ENCODE data around the gene SNF8.
A peak's percentile ranks its signal among the peaks of the same experiment; 100 is the strongest.

SNF8 gene

DNA sequence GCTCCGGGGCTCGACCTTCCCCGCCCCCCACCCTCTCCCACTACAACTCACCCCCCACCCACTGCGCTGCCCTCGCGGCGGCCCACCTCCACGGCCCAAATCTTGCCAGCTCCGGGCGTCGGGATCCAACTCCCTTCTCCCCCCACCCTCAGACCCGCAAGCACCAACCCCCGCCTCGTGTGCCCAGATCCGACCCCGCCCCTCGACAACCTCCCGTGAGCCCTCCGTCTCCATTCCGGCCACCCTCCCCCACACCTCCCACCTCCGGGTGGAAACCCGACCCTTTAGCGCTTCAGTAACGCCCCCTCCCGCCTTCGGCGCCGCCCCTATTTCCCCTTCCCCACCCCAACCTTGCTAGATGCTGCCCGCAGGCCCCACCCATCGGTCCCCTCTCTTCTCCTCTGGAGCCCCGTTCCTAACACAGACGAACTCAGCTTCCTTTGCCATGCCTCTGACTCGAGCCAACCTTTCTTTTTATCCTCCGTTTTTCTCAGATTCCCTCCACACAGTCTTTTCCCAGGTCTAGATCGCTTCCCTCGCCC is 35.7 kb downstream of the SNF8 start:
- no peaks in the 10 kb centered on the region for H3K9me3 ChIP-seq (ENCODE audit: control insufficient read depth, low read length)
- peaks cover 10% of the 10 kb centered on the region for H3K79me2 ChIP-seq
- H3K36me3 ChIP-seq (ENCODE audit: control insufficient read depth, insufficient read depth, low read length) = no peaks in the 10 kb centered on the region
- H3K4me3 ChIP-seq (ENCODE audit: low read depth, low read length) = peak overlapping the region; percentile 69
- H3K27me3 ChIP-seq (ENCODE audit: control insufficient read depth, insufficient read depth, low read length) = no peaks in the 10 kb centered on the region
- no peak overlapping the region for H3K9ac ChIP-seq
- peak overlapping the region; percentile 71 for H3K27ac ChIP-seq
- H2AFZ ChIP-seq = peak overlapping the region; percentile 91
- H3K4me1 ChIP-seq = peaks cover 9% of the 10 kb centered on the region
- peak overlapping the region; percentile 70 for H3K4me2 ChIP-seq (ENCODE audit: low read length)
- TF ChIP-seq, protein P1, sequence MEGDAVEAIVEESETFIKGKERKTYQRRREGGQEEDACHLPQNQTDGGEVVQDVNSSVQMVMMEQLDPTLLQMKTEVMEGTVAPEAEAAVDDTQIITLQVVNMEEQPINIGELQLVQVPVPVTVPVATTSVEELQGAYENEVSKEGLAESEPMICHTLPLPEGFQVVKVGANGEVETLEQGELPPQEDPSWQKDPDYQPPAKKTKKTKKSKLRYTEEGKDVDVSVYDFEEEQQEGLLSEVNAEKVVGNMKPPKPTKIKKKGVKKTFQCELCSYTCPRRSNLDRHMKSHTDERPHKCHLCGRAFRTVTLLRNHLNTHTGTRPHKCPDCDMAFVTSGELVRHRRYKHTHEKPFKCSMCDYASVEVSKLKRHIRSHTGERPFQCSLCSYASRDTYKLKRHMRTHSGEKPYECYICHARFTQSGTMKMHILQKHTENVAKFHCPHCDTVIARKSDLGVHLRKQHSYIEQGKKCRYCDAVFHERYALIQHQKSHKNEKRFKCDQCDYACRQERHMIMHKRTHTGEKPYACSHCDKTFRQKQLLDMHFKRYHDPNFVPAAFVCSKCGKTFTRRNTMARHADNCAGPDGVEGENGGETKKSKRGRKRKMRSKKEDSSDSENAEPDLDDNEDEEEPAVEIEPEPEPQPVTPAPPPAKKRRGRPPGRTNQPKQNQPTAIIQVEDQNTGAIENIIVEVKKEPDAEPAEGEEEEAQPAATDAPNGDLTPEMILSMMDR (IDR thresholded peaks at IDR 0.05) = no peak

DNA sequence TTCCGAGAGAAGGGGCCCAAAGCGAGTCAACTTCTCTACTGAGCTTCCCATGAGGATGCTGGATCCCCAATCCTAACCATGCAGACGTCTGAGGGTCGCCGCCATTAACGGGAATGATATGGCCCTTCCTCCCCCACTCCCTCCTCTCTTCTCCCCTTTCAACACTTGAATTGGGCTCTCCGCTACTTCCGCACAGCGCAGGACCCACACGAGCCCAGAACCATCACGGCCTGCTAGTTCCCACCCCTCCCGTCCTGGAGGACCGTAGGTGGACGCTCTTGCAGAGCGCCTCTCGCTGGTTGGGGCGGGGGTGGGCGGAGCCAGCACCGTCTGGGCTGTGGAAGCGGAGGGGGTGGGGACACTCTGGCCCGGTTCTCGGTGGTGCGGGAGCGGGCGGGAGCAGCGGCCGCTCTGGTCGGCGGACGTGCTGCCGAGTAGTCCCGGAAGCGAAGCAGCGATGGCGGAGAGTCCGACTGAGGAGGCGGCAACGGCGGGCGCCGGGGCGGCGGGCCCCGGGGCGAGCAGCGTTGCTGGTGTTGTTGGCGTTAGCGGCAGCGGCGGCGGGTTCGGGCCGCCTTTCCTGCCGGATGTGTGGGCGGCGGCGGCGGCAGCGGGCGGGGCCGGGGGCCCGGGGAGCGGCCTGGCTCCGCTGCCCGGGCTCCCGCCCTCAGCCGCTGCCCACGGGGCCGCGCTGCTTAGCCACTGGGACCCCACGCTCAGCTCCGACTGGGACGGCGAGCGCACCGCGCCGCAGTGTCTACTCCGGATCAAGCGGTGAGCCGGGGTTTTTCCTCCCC is 36.4 kb downstream of the SNF8 start, which contains the start of gene UBE2Z:
TSS of gene UBE2Z (plus strand) at position 361 of the 797 bp plus-strand sequence. CDS start at position 458, 97 bp downstream.
- Histone ChIP-seq H3K36me3 (ENCODE audit: control insufficient read depth, insufficient read depth, low read length) (no peaks in the 10 kb centered on the region), H3K4me3 (ENCODE audit: low read depth, low read length) (peak within 1 kb of the TSS; percentile 69), H3K4me2 (ENCODE audit: low read length) (peak within 1 kb of the TSS; percentile 75), H3K27ac (peak within 1 kb of the TSS; percentile 71), H3K9me3 (ENCODE audit: control insufficient read depth, low read length) (no peaks in the 10 kb centered on the region), H3K4me1 (peaks cover 9% of the 10 kb centered on the region), H3K79me2 (peaks cover 7% of the 10 kb centered on the region), H3K9ac (no peak within 1 kb of the TSS), H2AFZ (peak within 1 kb of the TSS; percentile 91), H3K27me3 (ENCODE audit: control insufficient read depth, insufficient read depth, low read length) (no peaks in the 10 kb centered on the region)
- TF ChIP-seq, protein P1 (IDR thresholded peaks at IDR 0.05) = peak; percentile 18

DNA sequence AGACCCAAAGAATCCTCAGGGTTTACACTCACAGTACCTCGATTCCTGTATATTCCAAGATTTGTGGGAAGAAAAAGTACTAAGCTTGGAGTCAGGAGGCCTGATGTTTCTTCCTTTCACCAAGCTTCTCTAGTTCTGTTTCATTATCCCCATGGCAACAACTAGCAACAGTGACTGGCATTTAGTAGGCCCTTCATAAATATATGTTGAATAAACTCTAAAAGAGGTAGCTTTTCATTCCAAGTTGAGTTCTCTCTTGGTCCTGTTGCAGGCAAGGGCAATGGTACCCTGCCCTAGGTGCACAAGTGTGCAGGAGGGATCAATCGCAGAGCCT is 37.0 kb downstream of the SNF8 start:
- no peaks in the 10 kb centered on the region for H3K9me3 ChIP-seq (ENCODE audit: control insufficient read depth, low read length)
- H3K27me3 ChIP-seq (ENCODE audit: control insufficient read depth, insufficient read depth, low read length) = no peaks in the 10 kb centered on the region
- peak overlapping the region; percentile 91 for H2AFZ ChIP-seq
- H3K4me3 ChIP-seq (ENCODE audit: low read depth, low read length) = peak overlapping the region; percentile 69
- peak overlapping the region; percentile 71 for H3K27ac ChIP-seq
- H3K4me1 ChIP-seq = peaks cover 9% of the 10 kb centered on the region
- H3K4me2 ChIP-seq (ENCODE audit: low read length) = peak overlapping the region; percentile 75
- H3K36me3 ChIP-seq (ENCODE audit: control insufficient read depth, insufficient read depth, low read length) = no peaks in the 10 kb centered on the region
- TF ChIP-seq, protein P1 (IDR thresholded peaks at IDR 0.05) = no peak
- peaks cover under 1% of the 10 kb centered on the region for H3K79me2 ChIP-seq
- H3K9ac ChIP-seq = no peak overlapping the region

DNA sequence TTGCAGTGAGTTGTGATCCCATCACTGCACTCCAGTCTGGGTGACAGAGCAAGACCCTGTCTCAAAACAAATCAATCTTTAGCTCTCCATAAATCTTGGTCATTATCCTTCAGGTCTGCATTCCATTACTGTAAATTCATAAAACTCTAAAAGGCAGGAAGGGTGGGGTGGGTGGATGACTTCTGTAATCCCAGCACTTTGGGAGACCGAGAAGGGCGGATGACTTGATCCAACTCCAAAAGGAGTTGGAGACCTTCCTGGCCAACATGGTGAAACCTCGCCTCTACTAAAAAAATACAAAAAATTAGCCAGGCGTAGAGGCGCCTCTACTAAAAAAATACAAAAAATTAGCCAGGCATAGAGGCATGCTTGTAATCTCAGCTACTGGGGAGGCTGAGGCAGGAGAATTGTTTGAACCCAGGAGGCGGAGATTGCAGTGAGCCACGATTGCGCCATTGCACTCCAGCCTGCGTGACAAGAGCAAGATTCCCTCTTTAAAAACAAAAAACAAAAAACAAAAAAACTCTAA is 38.6 kb downstream of the SNF8 start:
- no peaks in the 10 kb centered on the region for H3K9me3 ChIP-seq (ENCODE audit: control insufficient read depth, low read length)
- no peak overlapping the region for H3K27ac ChIP-seq
- H3K4me1 ChIP-seq = peaks cover 9% of the 10 kb centered on the region
- H3K4me2 ChIP-seq (ENCODE audit: low read length) = no peak overlapping the region
- H3K36me3 ChIP-seq (ENCODE audit: control insufficient read depth, insufficient read depth, low read length) = no peaks in the 10 kb centered on the region
- H3K79me2 ChIP-seq = no peaks in the 10 kb centered on the region
- no peak overlapping the region for H2AFZ ChIP-seq
- H3K9ac ChIP-seq = no peak overlapping the region
- TF ChIP-seq, protein P1 (IDR thresholded peaks at IDR 0.05) = no peak
- H3K27me3 ChIP-seq (ENCODE audit: control insufficient read depth, insufficient read depth, low read length) = no peaks in the 10 kb centered on the region
- H3K4me3 ChIP-seq (ENCODE audit: low read depth, low read length) = no peak overlapping the region
